Activated CD4-positive, alpha-beta T cell treated with anti-CD3 and anti-CD28 coated beads, Interleukin-2, Interleukin-6, amounts not matched to agents 100 ng/mL and 50 ng/mL, durations not matched to agents 16 hours and 8 hours (primary cell): Measurements from ENCODE around the gene RUNDC3A.
A peak's percentile ranks its signal among the peaks of the same experiment; 100 is the strongest.
"Not testable (repeated sequence)": the region's sequence is repeated elsewhere in the genome, so short reads cannot be mapped to it uniquely, and the experiment has no call there.

ENCODE experiments used
- DNase-seq: peaks from one replicate; pipeline ENCODE4 v3.0.0-alpha.2; 2020

RUNDC3A gene

DNA sequence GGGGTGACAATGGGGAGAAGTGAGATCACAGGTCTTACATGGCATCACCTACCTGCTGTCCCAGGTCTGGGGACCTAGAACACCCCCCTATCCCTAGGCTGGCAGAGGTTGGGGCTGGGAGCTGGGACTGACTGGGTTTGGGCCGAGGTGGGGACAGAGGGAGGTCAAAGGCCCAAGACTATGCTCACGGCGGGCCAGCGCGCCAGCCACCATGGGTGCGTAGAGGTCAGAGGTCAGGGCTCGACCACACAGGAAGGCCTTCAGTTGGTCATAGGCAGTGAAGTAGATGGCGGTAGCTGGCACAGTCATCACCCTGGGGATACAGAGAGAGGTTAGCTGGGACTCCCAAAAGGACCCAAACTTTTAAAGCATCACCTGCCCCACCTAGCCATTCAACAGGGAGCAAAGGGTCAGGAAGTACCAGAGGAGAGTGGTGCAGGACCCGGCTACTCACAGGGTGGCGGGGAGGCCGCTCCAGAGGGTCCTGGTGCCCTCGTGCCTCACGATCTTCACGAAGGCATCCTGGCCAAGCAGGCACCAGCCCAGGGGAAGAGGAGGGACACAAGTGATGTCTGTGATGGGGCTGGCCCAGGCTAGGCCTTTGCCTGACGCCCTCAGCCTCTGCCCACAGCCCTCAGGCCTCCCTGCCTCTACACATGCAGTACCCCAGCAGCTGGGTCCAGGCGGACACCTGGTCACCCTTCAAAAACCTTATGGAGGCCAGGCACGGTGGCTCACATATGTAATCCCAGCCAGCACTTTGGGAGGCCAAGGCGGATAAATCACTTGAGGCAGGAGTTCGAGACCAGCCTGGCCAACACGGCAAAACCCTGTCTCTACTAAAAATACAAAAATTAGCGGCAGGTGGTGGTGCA, 13.1 kb downstream of the RUNDC3A start:
- no peak for DNase-seq

DNA sequence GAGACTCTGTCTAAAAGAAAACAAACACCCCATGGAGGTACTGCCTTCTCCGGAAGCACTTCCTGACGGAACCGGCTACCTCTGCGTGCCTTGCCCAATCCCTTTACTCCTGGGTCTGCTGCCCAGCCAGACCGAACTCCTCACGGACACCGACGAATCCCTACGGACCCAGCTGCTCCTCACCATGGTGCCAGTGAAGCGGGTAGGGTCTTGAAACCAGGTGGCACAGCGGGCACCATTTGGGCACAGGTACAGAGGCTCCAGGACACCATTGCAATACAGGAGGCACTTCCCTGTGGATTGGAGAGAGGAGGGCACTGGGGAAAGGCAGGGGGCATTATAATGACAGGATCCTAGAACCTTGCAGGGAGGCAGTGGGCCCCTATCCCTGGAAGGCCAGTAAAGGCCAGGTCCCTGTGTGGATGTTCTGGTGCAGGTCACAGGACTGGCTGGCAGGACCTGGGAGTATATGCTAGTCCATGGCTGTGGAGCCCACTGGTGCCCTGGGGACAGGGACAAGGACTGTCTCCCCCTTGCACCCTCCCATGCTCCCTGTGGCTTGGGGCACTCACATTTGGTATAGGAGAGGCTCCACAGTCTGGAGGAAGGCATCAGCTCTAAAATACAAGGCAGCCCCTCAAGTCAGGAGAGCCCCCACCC, 14.0 kb downstream of the RUNDC3A start:
- no peak for DNase-seq

DNA sequence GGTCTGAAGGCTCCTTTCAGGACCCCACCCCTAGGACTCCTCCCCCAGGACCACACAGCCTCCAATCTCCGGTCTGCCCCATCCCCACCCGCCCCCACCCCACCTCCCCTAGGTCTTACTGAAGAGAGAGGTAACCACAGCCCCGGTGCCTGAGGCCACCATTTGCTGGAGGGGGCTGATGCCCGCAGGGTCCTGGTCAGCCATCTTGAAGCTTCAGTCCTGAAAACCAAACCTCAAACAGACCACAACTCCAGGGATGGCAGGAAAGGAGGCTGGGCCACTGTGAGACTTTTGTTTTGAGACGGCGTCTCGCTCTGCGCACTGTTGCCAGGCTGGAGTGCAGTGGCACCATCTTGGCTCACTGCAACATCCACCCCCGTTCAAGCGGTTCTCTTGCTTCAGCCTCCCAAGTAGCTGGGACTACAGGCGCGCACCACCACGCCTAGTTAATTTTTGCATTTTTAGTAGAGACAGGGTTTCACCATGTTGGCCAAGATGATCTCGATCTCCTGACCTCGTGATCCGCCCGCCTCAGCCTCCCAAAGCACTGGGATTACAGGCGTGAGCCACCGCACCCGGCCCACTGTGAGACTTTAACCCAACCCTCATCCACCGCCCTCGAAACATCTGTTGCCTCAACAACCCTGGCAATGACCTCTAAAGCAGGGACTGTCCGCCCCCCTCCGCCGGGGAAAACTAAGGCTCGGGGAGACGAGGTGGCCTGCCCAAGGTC, 15.1 kb downstream of the RUNDC3A start:
- no peak for DNase-seq

DNA sequence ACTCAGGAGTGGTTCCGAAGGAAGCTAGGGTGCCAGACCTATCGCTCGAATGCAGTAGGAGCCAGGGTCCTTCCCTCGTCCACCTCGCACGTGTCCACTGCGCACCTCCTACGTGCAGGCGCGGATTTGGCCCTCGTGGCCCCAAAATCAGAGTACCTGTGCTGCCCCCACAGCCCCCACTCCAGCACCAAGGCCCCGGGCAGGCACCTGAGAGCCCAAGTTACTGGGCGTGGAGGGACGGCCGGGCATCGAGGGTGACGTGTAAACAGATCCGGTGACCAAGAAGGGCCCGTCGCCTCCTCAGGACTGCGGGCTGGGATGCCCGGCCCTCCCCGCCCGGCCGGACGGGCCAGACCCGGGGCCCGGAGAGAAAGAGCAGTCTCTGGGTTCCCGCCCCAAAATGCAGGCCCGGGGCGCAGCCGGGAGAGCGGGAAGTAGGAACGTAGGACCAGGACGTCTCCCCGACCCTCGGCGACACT, 15.7 kb downstream of the RUNDC3A start:
- DNase-seq, result peak; percentile 26

DNA sequence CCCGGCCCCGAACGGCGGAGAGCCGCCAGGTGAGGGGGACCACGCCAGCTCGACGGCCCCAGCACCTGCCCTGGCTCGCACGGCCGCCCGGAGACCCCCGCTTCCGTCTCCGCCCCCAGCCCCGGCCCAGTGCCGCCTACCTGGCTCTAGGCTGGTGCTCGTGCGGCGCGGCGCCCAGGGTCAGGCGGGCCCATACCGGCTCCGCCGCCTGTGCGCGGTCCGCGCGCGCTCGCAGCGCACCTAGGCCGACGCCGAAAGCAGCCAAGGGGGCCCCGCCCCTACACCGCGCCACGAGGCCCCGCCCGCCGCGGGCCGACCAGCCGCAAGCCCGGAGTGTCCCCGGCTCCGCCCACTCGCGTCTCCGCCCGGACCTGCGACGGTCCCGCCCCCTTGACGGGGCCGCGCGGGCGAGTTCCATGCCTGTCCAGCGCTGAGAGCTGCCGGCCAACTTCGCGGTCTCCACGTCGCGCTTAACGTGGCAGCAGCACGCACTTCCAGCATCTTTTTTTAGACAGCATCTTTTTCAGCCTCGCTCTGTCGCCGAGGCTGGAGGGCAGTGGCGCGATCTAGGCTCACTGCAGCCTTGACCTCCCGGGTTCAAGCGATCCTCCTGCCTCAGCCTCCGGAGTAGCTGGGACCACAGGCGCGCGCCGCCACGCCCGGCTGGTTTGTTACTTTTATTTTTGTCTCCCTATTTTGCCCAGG, 16.3 kb downstream of the RUNDC3A start, which contains the start of gene SLC25A39:
SLC25A39 (minus strand) TSS at position 253 of the 705 bp plus-strand sequence. CDS start 1,261 bp downstream, outside the sequence.
- DNase-seq, result peak; percentile 97

DNA sequence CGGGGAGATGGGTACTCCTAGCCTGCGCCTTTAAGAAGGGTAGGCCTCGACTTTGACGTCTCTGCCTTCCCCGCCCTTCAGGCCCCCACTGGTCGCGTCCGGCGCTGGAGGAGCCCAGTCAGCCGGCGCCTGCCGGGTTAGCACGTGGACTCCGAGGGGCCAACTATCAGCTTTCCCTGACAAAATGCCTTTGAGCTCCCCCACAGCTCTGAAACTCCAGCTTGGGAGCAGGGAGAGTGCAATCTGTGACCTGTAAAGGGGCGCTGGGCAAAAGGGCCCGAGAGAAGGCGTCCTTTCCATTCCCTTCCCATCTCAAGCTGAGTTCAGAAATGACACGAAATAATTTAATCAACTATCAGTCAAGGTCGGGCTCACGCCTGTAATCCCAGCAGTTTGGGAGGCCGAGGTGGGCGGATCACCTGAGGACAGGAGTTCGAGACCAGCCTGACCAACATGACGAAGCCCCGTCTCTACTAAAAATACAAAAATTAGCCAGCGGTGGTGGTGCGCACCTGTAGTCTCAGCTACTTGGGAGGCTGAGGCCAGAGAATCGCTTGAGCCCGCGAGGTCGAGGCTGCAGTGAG, 18.6 kb downstream of the RUNDC3A start:
- DNase-seq, result peak; percentile 95

DNA sequence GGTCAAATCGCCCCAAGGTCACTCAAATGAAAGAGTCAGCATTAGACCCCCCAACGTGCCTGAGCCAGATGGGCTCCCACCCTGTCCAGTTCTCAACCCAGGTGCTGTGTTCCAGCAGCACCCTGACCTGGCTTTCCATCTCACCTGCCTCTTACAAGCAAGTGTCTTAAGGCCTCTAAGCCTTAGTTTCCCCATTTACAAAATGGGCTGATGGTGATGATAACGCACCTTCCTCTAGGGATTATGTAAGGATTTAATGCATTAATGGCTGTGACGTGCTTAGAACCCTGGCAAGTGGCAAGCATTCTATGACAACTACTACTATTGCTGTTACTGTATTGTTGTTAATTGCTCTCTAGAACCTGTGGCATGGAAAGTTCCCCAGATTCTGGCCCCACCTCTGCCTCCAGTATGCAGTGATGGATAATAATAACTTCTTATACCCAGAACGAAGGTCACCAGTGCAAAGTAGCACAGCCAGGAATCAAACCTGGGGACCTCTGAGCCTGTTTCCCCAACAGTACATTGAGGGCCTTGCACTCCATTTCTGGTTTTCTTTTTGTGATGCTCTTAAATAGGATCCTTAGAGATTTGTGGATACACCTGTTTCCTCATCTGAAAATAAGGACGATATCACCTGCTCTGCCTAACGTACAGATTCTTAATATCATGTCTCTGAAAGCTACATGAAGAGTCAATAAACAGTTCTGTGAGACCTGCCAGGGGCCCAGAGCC, 19.5 kb downstream of the RUNDC3A start:
- no peak for DNase-seq

DNA sequence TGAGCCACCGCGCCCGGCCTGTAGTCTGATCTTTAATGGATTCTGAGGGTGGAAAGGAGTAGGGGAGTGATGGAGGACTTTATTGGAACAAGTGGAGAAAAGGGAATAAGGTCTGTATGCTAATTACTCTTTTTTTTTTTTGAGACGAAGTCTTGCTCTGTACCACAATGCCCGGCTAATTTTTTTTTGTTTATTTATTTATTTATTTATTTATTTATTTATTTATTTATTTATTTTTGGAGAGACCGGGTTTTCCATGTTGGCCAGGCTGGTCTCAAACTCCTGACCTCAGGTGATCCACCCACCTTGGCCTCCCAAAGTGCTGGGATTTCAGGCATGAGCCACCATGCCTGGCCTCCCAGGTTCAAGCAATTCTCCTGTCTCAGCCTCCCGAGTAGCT, 21.1 kb downstream of the RUNDC3A start:
- DNase-seq, result not testable (repeated sequence)

DNA sequence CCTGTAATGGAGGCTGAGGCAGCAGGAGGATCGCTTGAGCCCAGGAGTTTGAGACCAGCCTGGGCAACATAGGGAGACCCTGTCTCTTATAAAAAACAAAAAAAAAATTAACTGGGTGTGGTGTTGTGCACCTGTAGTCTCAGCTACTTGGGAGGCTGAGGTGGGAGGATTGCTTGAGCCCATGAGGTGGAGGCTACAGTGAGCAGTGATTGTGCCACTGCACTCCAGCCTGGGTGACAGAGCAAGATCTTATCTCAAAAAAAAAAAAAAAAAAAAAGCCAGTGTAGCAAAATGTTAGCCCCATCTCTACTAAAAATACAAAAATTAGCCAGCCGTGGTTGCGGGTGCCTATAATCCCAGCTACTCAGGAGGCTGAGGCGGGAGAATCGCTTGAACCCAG, 21.9 kb downstream of the RUNDC3A start:
- DNase-seq, result not testable (repeated sequence)

DNA sequence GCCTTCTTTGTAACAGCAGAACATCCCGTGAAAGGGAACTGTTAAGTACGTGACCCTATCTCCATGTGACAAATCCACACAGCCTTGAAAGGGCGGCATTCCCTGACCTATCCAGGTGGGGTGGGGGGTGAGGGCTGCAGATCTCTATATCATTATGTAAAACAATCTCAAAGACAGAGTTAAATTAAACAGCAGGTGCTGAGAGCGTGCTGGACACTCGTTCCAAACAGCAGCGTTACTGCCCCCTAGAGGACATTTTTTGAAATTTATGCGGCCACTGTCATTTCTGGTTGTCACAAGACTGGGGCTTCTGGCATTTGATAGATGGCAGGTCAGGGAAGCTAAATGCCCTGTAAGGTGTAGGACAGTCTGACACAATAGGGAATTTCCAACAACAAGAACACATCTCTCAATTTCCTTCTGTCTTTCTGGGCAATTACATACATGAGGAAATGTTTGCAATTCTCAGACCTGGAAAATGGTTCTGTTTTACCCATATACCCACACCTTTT, 22.9 kb downstream of the RUNDC3A start:
- DNase-seq, result peak; percentile 89

DNA sequence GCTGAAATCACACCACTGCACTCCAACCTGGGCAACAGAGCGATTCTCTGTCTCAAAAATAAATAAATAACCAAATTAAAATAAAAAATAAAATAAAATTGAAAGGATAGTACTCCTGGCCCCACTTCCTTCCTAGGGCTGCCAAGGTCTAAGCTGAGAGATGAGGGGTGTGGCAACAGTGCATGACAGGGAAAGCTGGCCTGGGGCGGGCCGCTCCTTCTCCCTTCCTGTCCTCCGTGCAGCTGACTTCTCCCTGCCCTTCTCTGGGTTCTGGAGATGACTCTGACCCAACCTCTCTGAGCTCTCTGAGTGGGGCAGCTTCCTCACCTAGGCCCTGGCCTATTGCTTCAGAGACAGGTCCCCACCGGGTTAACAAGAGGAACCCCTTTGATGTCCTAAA, 25.0 kb downstream of the RUNDC3A start:
- no peak for DNase-seq

DNA sequence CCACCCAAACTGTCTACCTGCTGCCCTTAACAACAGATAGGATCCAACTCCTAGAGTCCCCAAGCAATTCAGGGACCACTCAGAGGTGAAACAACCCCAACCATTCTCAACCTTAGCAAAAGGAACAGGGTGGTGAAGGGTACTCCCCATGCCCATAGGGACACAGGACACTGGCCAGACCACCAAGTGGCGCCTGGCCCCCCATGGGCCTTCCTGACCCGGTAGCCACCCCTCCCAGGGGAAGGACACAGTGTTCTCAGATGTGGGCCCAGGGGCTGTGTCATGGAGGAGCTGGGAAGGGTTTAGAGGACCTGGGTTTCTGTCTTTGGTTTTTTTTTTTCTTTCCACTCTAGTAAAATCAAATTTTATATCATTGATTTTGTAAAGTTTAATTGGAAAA, 25.9 kb downstream of the RUNDC3A start:
- no peak for DNase-seq

DNA sequence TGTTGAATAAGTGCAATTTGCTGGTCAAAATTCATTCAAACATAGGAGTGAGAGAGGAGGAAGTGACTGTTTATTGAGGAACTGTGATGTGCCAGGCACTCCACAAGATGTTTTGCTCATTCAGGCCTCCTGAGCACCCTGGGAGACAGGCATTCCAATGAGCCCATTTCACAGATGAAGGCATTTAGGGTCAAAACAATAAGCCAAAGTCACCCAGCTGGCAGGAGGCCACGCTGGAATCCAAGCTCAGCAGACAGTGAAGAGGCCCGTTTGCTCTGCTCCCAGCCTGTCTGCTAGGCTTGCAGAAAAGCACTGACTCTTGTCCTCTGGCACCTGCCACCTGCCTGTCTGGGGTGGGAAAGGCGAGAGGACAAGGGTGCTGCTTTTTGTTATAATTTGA, 26.3 kb downstream of the RUNDC3A start:
- no peak for DNase-seq

DNA sequence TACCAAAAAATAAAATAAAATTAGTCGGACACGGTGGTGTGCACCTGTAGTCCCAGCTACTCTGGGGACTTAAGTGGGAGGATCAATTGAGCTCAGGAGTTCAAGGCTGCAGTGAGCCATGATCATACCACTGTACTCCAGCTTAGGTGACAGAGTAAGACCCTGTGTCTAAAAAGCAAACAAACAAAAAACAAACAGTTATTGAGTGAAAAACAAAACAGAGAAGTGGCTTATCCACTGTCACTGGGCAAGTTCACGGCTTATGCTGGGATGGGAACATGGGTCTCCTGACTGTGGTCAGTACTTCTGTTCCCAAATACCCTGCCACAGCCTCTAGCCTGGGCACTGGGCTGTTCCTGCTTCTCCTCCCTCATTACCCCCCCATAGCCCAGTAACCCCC, 27.2 kb downstream of the RUNDC3A start:
- DNase-seq, result no peak

DNA sequence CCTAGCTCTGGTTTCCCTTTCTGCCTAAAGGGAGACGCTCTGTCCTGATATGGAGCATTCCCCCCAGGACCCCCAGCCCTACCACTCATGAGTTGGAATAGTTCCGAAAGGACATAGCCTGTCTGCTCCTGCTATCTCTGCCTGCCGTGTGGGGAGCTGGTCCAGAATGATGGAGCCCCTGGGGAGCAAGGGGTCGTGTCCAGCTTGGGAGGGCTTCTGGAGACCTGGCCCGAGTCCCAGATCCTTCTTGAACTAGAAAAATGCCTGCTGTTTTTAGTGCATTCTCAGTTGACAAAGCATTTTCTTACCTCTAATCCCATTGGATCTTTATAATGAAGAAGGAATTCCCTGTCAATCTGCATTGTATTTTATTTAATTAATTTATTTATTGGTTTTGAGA, 27.6 kb downstream of the RUNDC3A start:
- DNase-seq, result no peak

DNA sequence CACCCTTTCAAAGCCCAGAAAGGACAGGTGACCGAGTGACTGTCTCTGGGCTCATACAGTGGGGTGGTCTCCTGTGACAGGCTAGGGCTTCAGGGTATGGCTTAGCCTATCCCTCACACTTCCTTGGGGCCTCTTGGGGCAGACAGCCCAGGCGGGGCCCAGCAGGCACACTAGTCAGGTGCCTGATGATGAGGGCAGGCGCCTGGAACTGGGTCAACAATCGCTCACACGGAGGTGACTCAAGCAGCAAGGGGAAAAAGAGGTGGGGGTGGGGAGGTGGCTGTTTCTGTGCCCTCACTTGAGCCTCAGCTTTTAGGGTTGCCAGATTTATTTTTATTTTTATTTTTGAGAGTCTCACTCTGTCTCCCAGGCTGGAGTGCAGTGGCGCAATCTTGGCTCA, 30.3 kb downstream of the RUNDC3A start:
- no peak for DNase-seq

DNA sequence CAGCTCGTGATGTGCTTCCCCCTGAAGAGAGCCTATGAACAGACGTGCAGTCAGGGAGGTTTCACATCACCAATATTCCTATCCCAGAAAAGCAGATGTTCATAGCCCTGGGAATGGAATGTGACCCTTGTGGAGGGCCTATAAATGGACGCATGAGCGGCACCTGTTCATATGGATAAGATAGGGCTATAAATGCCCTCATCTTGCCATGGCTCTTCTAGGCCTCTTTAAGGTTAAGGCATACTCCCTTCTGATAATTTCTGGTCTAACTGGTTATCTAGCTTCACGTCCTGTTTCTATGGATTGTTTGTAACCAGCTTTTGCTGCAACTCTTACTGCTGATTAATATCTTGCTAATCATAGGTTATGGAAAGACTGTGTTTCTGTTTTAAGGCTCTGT, 32.2 kb downstream of the RUNDC3A start:
- not testable (repeated sequence) for DNase-seq

DNA sequence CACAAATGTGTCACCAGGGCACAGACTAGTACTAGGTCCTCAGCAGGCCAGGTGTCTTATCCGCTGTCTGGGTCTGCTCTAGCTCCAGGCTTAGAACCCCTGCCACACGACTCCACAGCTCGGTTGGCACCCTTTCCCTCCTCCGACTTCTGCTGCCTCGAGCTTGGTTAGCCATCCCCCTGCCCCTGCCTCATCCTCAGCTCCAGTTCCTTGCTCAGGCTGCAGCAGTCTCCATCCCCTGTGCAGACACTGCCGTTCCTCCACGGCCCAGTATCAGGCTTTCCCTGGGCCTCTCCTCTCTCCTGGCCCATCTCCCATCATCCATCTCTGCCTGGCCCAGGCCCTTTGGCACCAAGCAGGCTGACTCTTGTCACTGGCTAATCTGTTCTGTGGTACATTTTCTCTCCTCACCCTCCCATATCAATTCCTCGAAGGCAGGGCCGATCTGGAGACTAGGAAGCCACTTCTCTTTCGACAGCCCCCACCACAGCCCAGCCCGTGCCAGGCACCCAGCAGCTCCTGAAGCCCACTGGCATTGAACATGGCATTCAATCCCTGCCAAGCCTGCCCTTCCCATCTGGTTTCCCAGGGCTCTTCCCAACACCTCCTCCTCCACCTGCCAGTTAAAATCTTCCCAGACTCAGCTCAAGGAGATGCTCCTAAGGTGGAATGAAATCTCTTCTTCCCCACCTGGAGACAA, 35.3 kb downstream of the RUNDC3A start:
- no peak for DNase-seq

DNA sequence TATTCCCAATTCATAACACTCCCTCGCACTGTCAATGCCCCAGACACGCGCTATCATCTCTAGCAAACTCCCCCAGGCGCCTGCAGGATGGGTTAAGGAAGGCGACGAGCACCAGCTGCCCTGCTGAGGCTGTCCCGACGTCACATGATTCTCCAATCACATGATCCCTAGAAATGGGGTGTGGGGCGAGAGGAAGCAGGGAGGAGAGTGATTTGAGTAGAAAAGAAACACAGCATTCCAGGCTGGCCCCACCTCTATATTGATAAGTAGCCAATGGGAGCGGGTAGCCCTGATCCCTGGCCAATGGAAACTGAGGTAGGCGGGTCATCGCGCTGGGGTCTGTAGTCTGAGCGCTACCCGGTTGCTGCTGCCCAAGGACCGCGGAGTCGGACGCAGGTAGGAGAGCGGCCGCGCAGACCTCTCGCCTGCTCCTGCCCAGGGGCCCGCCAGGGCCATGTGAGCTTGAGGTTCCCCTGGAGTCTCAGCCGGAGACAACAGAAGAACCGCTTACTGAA, 36.6 kb downstream of the RUNDC3A start, which contains the start of gene GRN:
GRN (plus strand) TSS at position 364 of the 515 bp plus-strand sequence. CDS start 3,863 bp downstream, outside the sequence.
- peak; percentile 93 for DNase-seq

DNA sequence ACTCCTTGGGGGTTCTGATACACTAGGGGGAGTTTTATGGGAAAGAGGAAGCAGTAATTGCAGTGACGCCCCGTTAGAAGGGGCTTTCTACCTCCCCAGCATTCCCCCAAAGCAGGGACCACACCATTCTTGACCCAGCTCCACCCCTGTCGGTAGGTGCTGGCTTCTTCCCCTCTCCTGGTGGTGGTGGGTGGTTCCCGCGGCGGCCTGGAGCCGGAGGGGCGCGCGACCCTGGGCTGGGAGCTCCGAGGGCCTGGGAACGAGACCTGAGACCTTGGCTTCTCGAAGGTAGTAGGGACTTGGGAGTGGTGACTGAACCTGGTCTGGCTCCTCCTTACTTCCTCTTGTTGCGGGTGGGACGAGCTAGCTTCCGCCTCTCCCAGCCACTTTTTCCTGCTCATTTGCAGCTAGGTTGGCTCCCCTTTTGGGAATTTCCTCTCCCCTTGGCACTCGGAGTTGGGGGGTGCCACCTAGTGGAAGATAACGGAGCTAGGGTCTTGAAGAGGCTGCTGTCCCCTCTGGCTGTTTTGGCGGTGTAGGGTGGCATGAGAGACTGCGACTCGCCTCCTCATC, 37.1 kb downstream of the RUNDC3A start:
- peak; percentile 49 for DNase-seq
